Mucosa of descending colon (tissue), 3 donors: Measurements from ENCODE around the gene R3HDM4. TPM values are rescaled to one million over a fixed set of nuclear protein-coding genes. Genes with fewer than 3 reads are reported as not detected.

Experiments
- ATAC-seq: fragments of 200-7000 bp; cut with Tn5 transposase; one replicate; pipeline ENCODE4 v1.9.1; 2020; ENCODE audit warnings: mild to moderate bottlenecking, moderate library complexity
- DNase-seq, 3 donors: peaks; one replicate each; pipeline ENCODE4 v3.0.0-alpha.2; 2020
- H3K36me3 ChIP-seq: fragments of 200-600 bp; one replicate; pipeline ENCODE4 v1.8.0; 2021; ENCODE audit warnings: low read depth, mild to moderate bottlenecking
- H3K4me1 ChIP-seq: fragments of 200-600 bp; one replicate; pipeline ENCODE4 v1.8.0; 2021; ENCODE audit warnings: low read depth, mild to moderate bottlenecking
- H3K4me3 ChIP-seq: fragments of 200-600 bp; one replicate; pipeline ENCODE4 v1.8.0; 2021; ENCODE audit warnings: mild to moderate bottlenecking
- H3K9me3 ChIP-seq: fragments of 200-600 bp; one replicate; pipeline ENCODE4 v1.8.0; 2021; ENCODE audit warnings: mild to moderate bottlenecking
- intact Hi-C, 2 donors: fragments of 100-400 bp; cut with DNase I in 1 of 2; cut with micrococcal nuclease in 1 of 2; formaldehyde crosslinking; loops; one replicate each; pipeline versions ENCODE4 v1.11.0 to v1.11.1; 2022; cut with DNase I, micrococcal nuclease
- total RNA-seq, 3 donors: library from RNA; stranded (reverse); fragmentation: NEBNext Ultra II Directional in 2 of 3; extraction: Animal tissue kit (Norgen Biotek cat#: 25700) in 2 of 3; gene quantifications; one replicate each; pipeline versions ENCODE4 v1.2.1 to v1.2.4, GENCODE V29; 2021 to 2023
- TF ChIP-seq, protein P1 (sequence below): fragments of 200-600 bp; IDR thresholded peaks from one replicate; pipeline ENCODE4 v1.8.0; 2022; ENCODE audit warnings: antibody characterized with exemption, mild to moderate bottlenecking
- donor health status: DM: no; HTN: no; CAD: no; lungs with moderate emphysema.
- donor health status: DM: no; HTN: no; CAD: no.
- donor health status: DM: no; HTN: yes; CAD: no.

R3HDM4 gene
- total RNA-seq, 3 donors from 2014 or later, result 52.6 to 62.6 (median 54.8) TPM

DNA sequence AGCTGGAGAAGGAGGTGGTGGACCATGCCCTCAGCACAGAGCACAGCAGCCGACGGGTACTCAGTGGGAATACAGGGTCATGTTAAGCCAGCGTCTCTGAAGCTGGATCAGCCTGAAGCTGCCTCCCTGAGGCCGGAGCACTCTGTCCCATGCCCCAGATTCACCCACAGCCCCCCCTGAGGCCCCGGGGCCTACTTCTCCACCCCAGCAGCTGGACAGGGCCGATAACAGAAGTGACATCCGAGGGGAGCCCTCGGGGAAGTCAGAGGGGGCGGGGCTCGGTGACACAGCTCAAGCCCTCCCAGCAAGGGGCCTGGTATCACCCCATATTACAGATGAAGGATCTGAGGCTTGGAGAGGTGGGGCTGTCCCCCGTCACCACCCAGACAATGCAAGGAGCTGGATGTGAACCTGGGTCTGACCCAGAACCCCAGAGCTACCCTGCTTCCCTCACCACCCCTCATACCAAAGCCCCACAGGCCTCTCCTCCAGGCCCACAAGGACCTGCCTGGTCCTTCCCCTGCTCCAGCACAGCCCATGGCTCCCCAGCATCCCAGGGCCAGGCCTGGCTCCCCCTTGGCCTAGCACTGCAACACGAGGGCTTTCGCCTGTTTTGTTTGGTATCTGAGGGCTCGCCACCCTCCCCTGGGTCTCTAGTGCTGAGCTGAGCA is 5.7 kb downstream of the R3HDM4 start:
- ATAC-seq, result no peak
- intact Hi-C loops, result no loop called here
- TF ChIP-seq, protein P1, sequence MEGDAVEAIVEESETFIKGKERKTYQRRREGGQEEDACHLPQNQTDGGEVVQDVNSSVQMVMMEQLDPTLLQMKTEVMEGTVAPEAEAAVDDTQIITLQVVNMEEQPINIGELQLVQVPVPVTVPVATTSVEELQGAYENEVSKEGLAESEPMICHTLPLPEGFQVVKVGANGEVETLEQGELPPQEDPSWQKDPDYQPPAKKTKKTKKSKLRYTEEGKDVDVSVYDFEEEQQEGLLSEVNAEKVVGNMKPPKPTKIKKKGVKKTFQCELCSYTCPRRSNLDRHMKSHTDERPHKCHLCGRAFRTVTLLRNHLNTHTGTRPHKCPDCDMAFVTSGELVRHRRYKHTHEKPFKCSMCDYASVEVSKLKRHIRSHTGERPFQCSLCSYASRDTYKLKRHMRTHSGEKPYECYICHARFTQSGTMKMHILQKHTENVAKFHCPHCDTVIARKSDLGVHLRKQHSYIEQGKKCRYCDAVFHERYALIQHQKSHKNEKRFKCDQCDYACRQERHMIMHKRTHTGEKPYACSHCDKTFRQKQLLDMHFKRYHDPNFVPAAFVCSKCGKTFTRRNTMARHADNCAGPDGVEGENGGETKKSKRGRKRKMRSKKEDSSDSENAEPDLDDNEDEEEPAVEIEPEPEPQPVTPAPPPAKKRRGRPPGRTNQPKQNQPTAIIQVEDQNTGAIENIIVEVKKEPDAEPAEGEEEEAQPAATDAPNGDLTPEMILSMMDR, result no peak
- Histone ChIP-seq H3K4me3 (no peak overlapping the region), H3K9me3 (no peaks in the 10 kb centered on the region), H3K36me3 (no peaks in the 10 kb centered on the region), H3K4me1 (peaks cover 27% of the 10 kb centered on the region)
- DNase-seq, result peak in 1 of 3 donors; percentile 81

- intact Hi-C loops, result no loop called here
- TF ChIP-seq, protein P1, result no peak
- no peak for DNase-seq
- H3K4me1 ChIP-seq, result peaks cover 24% of the 10 kb centered on the region
- H3K4me3 ChIP-seq, result no peak overlapping the region
- no peaks in the 10 kb centered on the region for H3K36me3 ChIP-seq
- H3K9me3 ChIP-seq, result no peaks in the 10 kb centered on the region
- ATAC-seq, result no peak
These were observed 6.5 kb downstream of the R3HDM4 start for GRCh38 chr19:906480-906879.

GRCh38 chr19:904545-904944 is 8.5 kb downstream of the R3HDM4 start:
- intact Hi-C loops, result no loop called here
- TF ChIP-seq, protein P1, result no peak
- H3K36me3 ChIP-seq, result no peaks in the 10 kb centered on the region
- H3K9me3 ChIP-seq, result no peaks in the 10 kb centered on the region
- peaks cover 11% of the 10 kb centered on the region for H3K4me1 ChIP-seq
- DNase-seq (no peak), ATAC-seq (no peak)
- H3K4me3 ChIP-seq, result no peak overlapping the region

- Histone ChIP-seq H3K4me3 (no peak overlapping the region), H3K36me3 (no peaks in the 10 kb centered on the region), H3K9me3 (no peaks in the 10 kb centered on the region), H3K4me1 (peaks cover 2% of the 10 kb centered on the region)
- TF ChIP-seq, protein P1, result no peak
- intact Hi-C loops, result no loop called here
- DNase-seq (no peak), ATAC-seq (no peak)
These were observed 9.7 kb downstream of the R3HDM4 start for GRCh38 chr19:903266-903797.

DNA sequence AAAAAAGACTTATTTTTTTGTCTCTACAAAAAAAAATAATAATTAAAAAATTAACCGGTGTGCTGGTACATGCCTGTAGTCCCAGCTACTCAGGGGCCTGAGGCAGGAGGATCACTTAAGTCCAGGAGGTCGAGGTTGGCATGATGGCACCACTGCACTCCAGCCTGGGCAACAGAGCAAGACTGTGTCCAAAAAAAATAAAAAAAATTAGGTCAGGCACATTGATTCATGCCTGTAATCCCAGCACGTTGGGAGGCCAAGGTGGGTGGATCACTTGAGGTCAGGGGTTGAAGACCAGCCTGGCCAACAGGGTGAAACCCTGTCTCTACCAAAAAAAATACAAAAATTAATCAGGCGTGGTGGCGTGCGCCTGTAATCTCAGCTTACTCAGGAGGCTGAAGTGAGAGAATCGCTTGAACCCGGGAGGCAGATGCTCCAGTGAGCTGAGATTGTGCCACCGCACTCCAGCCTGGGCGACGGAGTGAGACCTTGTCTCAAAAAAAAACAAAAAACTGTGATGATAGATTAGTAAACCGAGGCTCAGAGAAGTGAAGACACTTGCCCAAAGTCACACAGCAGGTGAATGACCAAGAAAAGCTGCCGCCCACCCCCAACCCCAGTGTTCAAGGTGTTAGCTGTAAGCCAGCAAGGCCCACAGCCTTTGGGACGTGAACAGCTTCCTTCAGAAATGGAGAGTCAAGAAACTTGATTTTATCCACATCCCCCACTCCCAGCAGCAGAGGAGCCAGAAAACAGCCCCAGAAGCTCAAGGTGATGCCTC is 10.4 kb downstream of the R3HDM4 start:
- Histone ChIP-seq H3K4me3 (no peak overlapping the region), H3K36me3 (no peaks in the 10 kb centered on the region), H3K9me3 (no peaks in the 10 kb centered on the region), H3K4me1 (peaks cover 2% of the 10 kb centered on the region)
- ATAC-seq (no peak), DNase-seq (no peak)
- TF ChIP-seq, protein P1, result no peak
- intact Hi-C loops, result no loop called here
